Measurements from ENCODE around the gene ARHGAP4. TPM values are rescaled to one million over a fixed set of nuclear protein-coding genes. Genes with fewer than 3 reads are reported as not detected.

ARHGAP4 gene
- total and polyA plus RNA-seq, 4 experiments from 2014 or later: 65.4 to 330 (median 222) TPM

DNA sequence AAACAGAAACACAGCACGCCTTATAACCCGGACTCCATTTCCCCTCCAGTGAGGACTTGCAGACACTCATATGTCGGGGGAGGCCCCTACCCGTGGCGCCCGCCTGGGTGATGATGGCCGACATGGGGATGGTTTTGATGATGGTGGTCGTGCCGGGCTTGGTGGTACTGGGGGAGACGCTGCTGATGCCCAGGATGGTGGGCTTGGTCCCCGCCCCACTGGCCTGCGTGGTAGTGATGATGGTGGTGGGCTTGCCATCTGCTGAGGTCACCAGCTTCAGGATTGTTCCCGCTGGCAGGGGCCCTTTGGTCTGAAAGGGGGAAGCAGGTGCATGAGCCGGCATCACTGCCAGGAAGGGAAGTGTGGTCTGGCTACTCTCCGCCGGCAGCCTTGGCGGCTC lies 31.2 kb upstream of the ARHGAP4 start:
- H3K36me3 Mint-ChIP-seq: peaks cover 48 to 54% of the 10 kb centered on the region in 2 donors
- CTCF ChIA-PET (ENCODE audit: partially characterized antibody): no interaction called here

DNA sequence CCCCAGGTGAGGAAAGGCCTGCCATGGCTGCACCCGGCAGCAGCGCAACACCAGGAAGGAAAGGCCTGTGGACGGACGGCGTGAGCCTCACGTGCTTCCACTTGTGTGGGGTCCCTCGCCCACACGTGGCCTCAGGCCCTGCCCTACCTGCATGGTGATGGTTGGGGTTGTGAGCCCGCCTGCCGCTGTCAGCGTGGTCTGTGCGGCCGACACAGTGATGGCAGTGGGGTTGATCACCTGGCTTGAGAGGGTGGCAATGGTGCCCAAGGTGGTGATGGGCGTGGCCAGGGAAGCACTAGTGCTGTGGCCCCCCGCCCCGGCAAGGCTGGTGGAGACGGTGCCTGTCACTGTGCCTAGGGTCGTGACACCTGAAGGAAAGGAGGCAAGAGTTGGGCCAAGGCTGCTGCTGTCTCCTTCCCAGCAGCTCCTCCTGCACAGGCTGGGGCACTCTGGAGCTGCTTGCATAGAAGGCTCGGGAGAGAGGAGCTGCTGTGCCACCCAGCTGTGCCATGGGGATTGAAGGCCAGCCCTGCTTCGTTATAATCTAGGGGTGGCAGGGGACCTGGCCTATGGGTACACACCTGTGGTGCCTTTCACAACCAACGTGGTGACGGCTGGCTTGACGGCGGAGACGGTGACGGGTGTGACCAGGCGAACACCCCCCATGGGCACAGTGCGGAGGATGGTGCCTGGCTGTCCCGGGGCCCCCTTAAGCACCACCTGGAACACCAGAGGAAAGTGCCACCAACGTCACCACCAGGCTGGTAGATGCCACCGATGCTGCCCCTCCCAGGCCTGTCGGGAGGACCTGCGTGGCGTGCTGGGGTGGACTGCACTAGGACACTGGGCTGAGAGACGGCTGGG lies 30.2 kb upstream of the ARHGAP4 start:
- Mint-ChIP-seq H3K4me1 (peaks cover 0 to 7% (median 2%) of the 10 kb centered on the region in 4 donors), H3K27me3 (no peaks in the 10 kb centered on the region), H3K4me3 (no peak overlapping the region), H3K36me3 (peaks cover 50% of the 10 kb centered on the region in 2 donors), H3K27ac (peak overlapping the region in 2 of 7 donors; percentile 29 to 64), H3K9me3 (peaks cover 0 to 6% (median 0%) of the 10 kb centered on the region in 8 donors)
- H3K9me3 ChIP-seq (ENCODE audit: control insufficient read depth in 1 of 2, low read length in 2 of 2): no peaks in the 10 kb centered on the region
- peaks cover 52% of the 10 kb centered on the region for H3K36me3 ChIP-seq (ENCODE audit: insufficient read depth, low read length)
- DNase-seq: peak in 1 of 5 donors; percentile 16
- H3K4me1 ChIP-seq (ENCODE audit: insufficient read depth, low read length): peaks cover 4% of the 10 kb centered on the region
- no peak overlapping the region for H3K27ac ChIP-seq (ENCODE audit: low read depth, low read length)
- no peaks in the 10 kb centered on the region for H3K27me3 ChIP-seq (ENCODE audit: insufficient read depth, low read length)
- POLR2A ChIA-PET (ENCODE audit: partially characterized antibody): no interaction called here
- H3K4me3 ChIP-seq (ENCODE audit: low read length in 2 of 2): no peak overlapping the region
- intact Hi-C loops (cut with micrococcal nuclease): no loop called here
- CTCF ChIA-PET (ENCODE audit: partially characterized antibody): no interaction called here

More for the DNA sequence above, 31.2 kb upstream of the ARHGAP4 start:
- Histone ChIP-seq H3K27me3 (ENCODE audit: insufficient read depth, low read length) (no peaks in the 10 kb centered on the region), H3K4me3 (ENCODE audit: low read length in 2 of 2) (no peak overlapping the region), H3K36me3 (ENCODE audit: insufficient read depth, low read length) (peaks cover 57% of the 10 kb centered on the region), H3K4me1 (ENCODE audit: insufficient read depth, low read length) (peaks cover 4% of the 10 kb centered on the region), H3K9me3 (ENCODE audit: control insufficient read depth in 1 of 2, low read length in 2 of 2) (no peaks in the 10 kb centered on the region), H3K27ac (ENCODE audit: low read depth, low read length) (no peak overlapping the region)
- Mint-ChIP-seq H3K9me3 (peaks cover 0 to 6% (median 0%) of the 10 kb centered on the region in 8 donors), H3K27ac (peak overlapping the region in 1 of 7 donors; percentile 17), H3K4me3 (no peak overlapping the region), H3K4me1 (peaks cover 0 to 7% (median 2%) of the 10 kb centered on the region in 4 donors), H3K27me3 (no peaks in the 10 kb centered on the region)
- POLR2A ChIA-PET (ENCODE audit: partially characterized antibody): no interaction called here
- no peak for DNase-seq
- intact Hi-C loops (cut with micrococcal nuclease): no loop called here

DNA sequence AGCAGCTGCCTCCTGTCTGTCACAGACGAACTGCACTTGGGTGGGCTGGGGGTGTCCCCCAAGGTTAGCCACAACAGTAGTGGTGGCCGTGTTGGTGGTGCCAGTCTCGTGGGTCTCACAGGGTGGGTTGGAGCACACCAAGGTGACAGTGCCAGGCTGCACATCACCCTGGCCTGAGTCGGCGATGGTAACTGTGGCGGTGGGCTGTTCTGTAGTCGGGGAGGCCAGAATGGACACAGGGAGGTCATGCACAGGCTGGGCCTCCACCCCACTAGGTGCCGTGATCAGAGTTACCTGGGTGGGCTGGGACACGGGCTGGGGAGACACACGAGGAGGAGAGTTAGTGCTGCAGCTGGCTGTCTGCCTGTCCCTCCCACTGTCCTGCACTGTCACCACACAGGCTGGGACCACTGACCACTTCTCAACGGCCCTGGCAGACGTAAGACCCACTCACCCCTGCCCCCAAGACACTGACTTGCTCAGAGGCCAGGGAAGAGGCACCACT lies 29.2 kb upstream of the ARHGAP4 start:
- Mint-ChIP-seq H3K9me3 (peaks cover 0 to 6% (median 0%) of the 10 kb centered on the region in 8 donors), H3K27ac (peak overlapping the region in 3 of 7 donors; percentile 47 to 77 (median 64)), H3K36me3 (peaks cover 49 to 51% of the 10 kb centered on the region in 2 donors), H3K4me3 (no peak overlapping the region), H3K27me3 (no peaks in the 10 kb centered on the region), H3K4me1 (peaks cover 0 to 7% (median 2%) of the 10 kb centered on the region in 4 donors)
- POLR2A ChIA-PET (ENCODE audit: partially characterized antibody): no interaction called here
- H3K27ac ChIP-seq (ENCODE audit: low read depth, low read length): no peak overlapping the region
- no peaks in the 10 kb centered on the region for H3K9me3 ChIP-seq (ENCODE audit: control insufficient read depth in 1 of 2, low read length in 2 of 2)
- CTCF ChIA-PET (ENCODE audit: partially characterized antibody): no interaction called here
- H3K4me3 ChIP-seq (ENCODE audit: low read length in 2 of 2): no peak overlapping the region
- no peaks in the 10 kb centered on the region for H3K27me3 ChIP-seq (ENCODE audit: insufficient read depth, low read length)
- peaks cover 4% of the 10 kb centered on the region for H3K4me1 ChIP-seq (ENCODE audit: insufficient read depth, low read length)
- intact Hi-C loops (cut with micrococcal nuclease): no loop called here
- no peak for DNase-seq
- peaks cover 58% of the 10 kb centered on the region for H3K36me3 ChIP-seq (ENCODE audit: insufficient read depth, low read length)

DNA sequence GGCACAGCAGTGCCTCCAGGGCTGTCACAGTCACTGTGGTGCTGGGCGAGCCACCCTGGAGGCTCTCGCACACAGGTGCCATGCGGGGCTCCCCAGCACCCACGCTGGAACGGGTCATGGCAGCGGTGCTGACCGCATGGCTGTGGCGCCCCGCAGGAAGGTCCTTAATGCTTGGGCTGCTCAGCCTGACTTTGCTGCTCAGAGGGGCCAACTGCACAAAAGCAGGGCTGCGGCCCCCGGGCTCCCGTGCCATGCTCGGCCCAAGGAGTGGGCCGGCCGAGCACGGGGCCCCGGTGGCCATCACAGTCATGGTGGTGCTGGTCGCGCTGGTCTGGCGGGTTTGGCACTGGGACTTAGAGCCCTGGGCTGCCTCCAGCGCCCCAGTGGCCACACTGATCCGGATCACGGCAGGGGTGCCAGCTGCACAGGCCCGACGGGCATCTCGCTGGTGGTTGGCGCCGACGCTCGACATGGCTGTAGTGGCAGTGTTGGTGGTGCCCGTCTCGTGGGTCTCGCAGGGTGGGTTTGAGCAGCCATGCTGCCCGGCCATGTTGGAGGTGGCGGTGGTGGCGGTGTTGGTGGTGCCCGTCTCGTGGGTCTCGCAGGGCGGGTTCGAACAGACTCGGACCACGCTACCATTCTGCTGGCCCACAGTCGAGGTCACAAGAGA lies 28.6 kb upstream of the ARHGAP4 start:
- intact Hi-C loops (cut with micrococcal nuclease): loop anchor here (5.0 kb wide), 1 partner anchor 267 kb away; the partner anchor contains the start of gene SLC6A8
- H3K36me3 ChIP-seq (ENCODE audit: insufficient read depth, low read length): peaks cover 60% of the 10 kb centered on the region
- ChIA-PET CTCF (ENCODE audit: partially characterized antibody) (no interaction called here), POLR2A (ENCODE audit: partially characterized antibody) (no interaction called here)
- peaks cover 45 to 46% of the 10 kb centered on the region in 2 donors for H3K36me3 Mint-ChIP-seq
- H3K4me1 Mint-ChIP-seq: peaks cover 0 to 7% (median 2%) of the 10 kb centered on the region in 4 donors
- no peaks in the 10 kb centered on the region for H3K27me3 Mint-ChIP-seq
- H3K27ac ChIP-seq (ENCODE audit: low read depth, low read length): no peak overlapping the region
- no peak overlapping the region for H3K4me3 Mint-ChIP-seq
- H3K4me1 ChIP-seq (ENCODE audit: insufficient read depth, low read length): peaks cover 4% of the 10 kb centered on the region
- H3K9me3 ChIP-seq (ENCODE audit: control insufficient read depth in 1 of 2, low read length in 2 of 2): no peaks in the 10 kb centered on the region
- no peaks in the 10 kb centered on the region for H3K27me3 ChIP-seq (ENCODE audit: insufficient read depth, low read length)
- DNase-seq: peak in 1 of 5 donors; percentile 18
- peak overlapping the region in 3 of 7 donors; percentile 65 to 81 (median 77) for H3K27ac Mint-ChIP-seq
- H3K9me3 Mint-ChIP-seq: peaks cover 0 to 6% (median 0%) of the 10 kb centered on the region in 8 donors
- no peak overlapping the region for H3K4me3 ChIP-seq (ENCODE audit: low read length in 2 of 2)

DNA sequence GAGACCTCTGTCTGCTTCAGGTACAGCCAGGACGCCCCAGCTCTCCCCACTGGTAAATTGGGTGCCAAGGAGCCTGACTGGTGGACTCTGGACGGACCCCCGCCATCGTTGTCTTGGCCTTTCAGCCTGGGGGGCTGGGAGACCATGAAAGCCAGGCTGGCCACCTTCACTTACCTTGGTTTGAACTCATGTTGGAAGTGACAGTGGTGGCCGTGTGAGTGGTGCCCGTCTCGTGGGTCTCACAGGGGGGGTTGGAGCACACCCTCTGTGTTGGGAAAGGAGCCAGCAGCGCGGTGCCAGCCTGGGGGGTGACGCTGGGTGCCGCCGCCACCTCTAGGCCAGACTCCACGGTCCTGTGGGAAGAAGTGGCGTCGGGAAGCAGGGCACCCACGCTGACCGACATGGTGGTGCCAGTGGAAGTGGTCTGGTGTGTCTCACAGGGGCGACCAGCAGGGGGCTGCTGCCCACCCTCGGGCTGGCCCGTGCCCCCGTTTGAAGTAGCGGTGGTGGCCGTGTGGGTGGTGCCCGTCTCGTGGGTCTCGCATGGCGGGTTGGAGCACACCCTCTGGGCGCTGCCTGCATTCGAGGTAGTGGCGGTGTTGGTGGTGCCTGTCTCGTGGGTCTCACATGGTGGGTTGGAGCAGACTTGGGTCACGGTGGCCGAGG lies 28.0 kb upstream of the ARHGAP4 start:
- POLR2A ChIA-PET (ENCODE audit: partially characterized antibody): interaction anchor here (21.2 kb wide), 1 partner anchor 27 kb away, joined by 447 read pairs; the partner anchor contains the start of genes ARHGAP4 and NAA10
- Mint-ChIP-seq H3K4me1 (peaks cover 0 to 7% (median 2%) of the 10 kb centered on the region in 4 donors), H3K27ac (peak overlapping the region in 2 of 7 donors; percentile 65 to 81)

DNA sequence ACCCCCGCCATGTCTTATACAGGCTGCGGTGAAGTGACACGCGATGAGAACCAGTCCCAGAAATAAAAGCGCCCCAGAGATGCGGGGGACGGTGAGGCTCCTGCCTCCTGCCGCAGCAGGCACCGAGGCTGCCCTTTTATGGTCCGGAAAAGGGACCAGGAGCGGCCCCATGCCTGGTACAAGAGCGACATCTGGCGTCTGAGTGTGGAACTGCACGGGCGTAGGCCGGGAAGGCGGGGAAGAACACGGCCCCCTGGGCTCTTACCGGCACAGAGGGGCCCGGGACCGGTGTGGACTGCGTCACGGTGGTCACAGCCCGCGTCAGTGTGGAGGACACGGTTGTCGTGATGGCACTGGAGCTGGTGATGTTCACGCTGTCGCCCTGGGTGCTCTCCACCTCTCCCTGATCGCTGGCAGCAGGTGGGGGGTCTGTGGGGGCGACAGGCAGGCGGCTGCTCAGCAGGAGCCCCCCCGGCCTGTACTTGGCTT lies 27.3 kb upstream of the ARHGAP4 start:
- peaks cover 43 to 46% of the 10 kb centered on the region in 2 donors for H3K36me3 Mint-ChIP-seq
- no peak overlapping the region for H3K4me3 ChIP-seq (ENCODE audit: low read length in 2 of 2)
- peak overlapping the region in 6 of 7 donors; percentile 57 to 84 (median 74) for H3K27ac Mint-ChIP-seq
- no peaks in the 10 kb centered on the region for H3K9me3 ChIP-seq (ENCODE audit: control insufficient read depth in 1 of 2, low read length in 2 of 2)
- ChIA-PET POLR2A (ENCODE audit: partially characterized antibody) (interaction anchor here (1.2 to 21.2 kb wide), 2 partner anchors 13 to 26 kb away, joined by 4 to 447 read pairs; partner anchors contain the start of genes ARHGAP4 and NAA10), CTCF (ENCODE audit: partially characterized antibody) (interaction anchor here (1.1 to 4.7 kb wide), 4 partner anchors 14 to 190 kb away, joined by 3 to 19 read pairs (median 8); partner anchors contain the start of gene PLXNB3)
- H3K9me3 Mint-ChIP-seq: peaks cover 0 to 8% (median 0%) of the 10 kb centered on the region in 8 donors
- peak overlapping the region in 1 of 8 donors; percentile 43 for H3K4me3 Mint-ChIP-seq
- peaks cover 4% of the 10 kb centered on the region for H3K4me1 ChIP-seq (ENCODE audit: insufficient read depth, low read length)
- H3K27ac ChIP-seq (ENCODE audit: low read depth, low read length): peak overlapping the region; percentile 31
- peaks cover 48% of the 10 kb centered on the region for H3K36me3 ChIP-seq (ENCODE audit: insufficient read depth, low read length)
- H3K4me1 Mint-ChIP-seq: peaks cover 0 to 7% (median 2%) of the 10 kb centered on the region in 4 donors
- H3K27me3 ChIP-seq (ENCODE audit: insufficient read depth, low read length): no peaks in the 10 kb centered on the region
- DNase-seq: peak; percentile 76 to 82 (median 78)
- no peaks in the 10 kb centered on the region for H3K27me3 Mint-ChIP-seq
- intact Hi-C loops (cut with micrococcal nuclease): loop anchor here (1.0 to 5.0 kb wide), 2 partner anchors 189 to 266 kb away; partner anchors contain the start of genes PLXNB3 and SLC6A8

More for the DNA sequence above, 28.0 kb upstream of the ARHGAP4 start:
- peak overlapping the region; percentile 31 for H3K27ac ChIP-seq (ENCODE audit: low read depth, low read length)
- DNase-seq: peak in 1 of 5 donors; percentile 31
- no peaks in the 10 kb centered on the region for H3K27me3 Mint-ChIP-seq
- H3K36me3 Mint-ChIP-seq: peaks cover 43 to 47% of the 10 kb centered on the region in 2 donors
- H3K9me3 ChIP-seq (ENCODE audit: control insufficient read depth in 1 of 2, low read length in 2 of 2): no peaks in the 10 kb centered on the region
- CTCF ChIA-PET (ENCODE audit: partially characterized antibody): interaction anchor here (1.2 to 4.7 kb wide), 3 partner anchors 14 to 191 kb away, joined by 3 to 19 read pairs (median 12); partner anchors contain the start of gene PLXNB3
- H3K36me3 ChIP-seq (ENCODE audit: insufficient read depth, low read length): peaks cover 55% of the 10 kb centered on the region
- H3K9me3 Mint-ChIP-seq: peaks cover 0 to 8% (median 0%) of the 10 kb centered on the region in 8 donors
- no peak overlapping the region for H3K4me3 ChIP-seq (ENCODE audit: low read length in 2 of 2)
- H3K4me1 ChIP-seq (ENCODE audit: insufficient read depth, low read length): peaks cover 4% of the 10 kb centered on the region
- H3K4me3 Mint-ChIP-seq: no peak overlapping the region
- intact Hi-C loops (cut with micrococcal nuclease): loop anchor here (1.0 to 5.0 kb wide), 2 partner anchors 190 to 267 kb away; partner anchors contain the start of genes PLXNB3 and SLC6A8
- no peaks in the 10 kb centered on the region for H3K27me3 ChIP-seq (ENCODE audit: insufficient read depth, low read length)

Measured in CD4-positive, alpha-beta memory T cell (primary cell).